GM21423 (cell line): Measurements from ENCODE around the gene ANKRD23.
"Not testable (repeated sequence)": the region's sequence is repeated elsewhere in the genome, so short reads cannot be mapped to it uniquely, and the experiment has no call there.

Experiments
- ATAC-seq: cut with Tn5 transposase; IDR thresholded peaks from one replicate; pipeline ENCODE4 v1.9.1; 2021; ENCODE audit warnings: mild to moderate bottlenecking, moderate library complexity; ENCODE audit not compliant: unreplicated experiment

The ANKRD23 gene

DNA sequence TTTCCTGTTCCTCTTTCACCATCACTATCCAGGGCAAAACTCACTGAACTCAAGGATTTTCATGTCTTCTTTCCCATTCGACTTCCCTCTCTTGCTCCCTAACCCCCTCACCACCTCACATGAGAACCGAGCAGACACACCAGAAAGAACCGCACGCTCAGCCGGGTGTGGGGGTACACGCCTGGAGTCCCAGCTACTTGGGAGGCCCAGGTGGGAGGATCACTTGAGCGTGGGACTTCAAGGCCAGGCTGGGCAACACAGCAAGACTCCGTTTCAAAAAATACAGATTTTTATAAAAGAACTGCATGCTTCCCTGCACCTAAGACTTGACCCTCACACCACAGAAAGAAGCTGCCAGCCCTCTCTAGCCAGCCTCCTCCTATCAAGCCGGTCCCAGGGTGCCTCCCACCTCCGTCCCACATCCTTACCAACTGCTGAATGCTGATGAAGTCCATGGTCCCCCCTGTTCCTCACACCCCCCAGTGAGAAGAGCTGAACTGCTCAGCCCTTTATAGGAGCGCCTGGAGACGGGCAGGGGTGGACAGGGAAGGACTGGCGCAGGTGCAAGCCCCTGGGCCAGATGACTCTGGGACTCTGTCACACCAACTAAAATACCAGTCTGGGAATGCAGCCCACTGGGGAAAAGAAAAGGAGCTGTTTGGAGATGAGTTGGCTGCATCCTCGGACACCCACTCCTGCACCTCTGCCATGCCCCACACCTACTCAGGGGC lies at the start of gene ANKRD23:
ANKRD23 (minus strand) TSS at position 484 of the 731 bp plus-strand sequence; CDS start at position 455, 29 bp downstream.
- ATAC-seq: no peak

DNA sequence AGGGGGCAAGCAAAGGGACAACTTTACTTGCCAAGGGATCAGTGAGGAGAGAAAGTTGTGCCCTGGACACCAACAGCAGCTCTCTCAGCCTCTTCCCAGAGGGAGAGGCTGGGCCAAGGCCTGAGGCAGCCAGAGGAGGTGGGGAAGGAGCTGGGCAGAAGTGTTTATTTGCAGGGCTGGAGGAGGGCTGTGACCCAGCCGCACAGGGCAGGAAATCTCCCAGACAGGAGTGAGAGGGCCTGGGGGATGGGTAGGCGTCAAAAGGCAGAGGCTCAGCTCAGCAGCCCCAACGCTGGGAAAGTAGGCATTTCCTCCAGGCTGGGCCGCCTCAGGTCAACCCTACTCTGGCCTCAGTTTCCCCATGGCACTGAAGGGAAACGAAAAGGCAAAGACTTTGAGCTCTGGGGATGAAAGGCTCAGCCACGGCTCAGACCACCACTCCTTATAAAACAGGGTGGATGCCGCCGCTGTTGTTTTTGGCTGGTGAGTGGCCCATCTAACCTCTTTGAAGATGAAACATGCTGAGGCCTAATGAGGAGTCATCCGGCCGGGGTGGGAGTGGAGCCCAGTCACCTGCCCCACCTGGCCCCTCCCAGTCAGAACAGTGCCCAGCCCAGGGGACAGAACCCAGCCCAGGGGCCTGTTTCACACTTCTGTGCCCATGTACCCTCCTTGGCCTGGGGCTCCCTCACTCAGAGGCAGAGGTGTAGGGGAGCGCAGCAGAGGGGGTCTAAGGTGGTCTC lies 47.9 kb upstream of the ANKRD23 start:
- no peak for ATAC-seq

DNA sequence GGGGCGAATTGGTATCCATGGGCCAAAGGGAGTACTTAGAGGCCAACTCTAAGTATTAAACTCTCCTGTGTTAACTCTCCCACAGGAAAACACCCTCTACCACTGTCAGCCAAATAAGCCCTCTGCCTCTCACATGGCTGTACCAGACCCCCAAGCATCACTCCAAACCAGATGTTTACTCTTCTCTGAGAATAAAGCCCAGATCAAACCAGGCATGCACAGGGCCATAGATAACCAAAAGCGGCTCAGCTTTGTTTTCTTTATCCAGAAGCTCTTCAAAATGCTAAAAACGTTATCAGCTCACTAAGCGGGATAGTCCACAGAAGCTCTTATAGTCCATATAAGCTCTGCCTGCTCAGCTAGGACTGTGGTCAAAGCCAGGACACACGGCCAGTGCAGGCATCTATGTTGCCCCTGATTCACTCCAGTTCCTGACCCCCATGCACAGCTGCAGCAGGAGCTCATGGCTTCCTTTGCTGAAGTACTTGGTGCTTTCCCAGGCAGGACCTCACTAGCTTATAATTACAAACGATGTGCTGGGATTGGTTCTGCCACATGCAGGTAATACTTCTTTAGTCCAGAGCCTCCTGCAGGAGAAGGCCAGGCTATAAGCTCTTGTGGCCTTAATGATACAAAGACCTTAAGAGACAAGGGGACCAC lies 47.0 kb upstream of the ANKRD23 start:
- no peak for ATAC-seq

DNA sequence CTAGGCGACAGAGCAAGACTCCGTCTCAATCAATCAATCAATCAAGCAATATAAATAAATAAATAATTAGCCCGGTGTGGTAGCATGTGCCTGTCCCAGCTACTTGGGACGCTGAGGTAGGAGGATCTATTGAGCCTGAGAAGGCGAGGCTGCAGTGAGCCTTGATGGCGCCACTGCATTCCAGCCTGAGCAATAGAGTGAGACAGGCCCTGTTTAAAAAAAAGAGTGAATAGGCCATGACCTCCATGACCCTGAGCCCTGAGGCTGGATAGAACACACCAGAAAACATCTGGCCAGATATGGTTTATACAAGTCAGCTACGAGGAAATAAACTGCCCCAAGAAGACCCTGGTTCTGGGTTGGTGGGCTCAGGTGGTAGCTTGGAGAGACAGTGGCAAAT lies 46.4 kb upstream of the ANKRD23 start:
- no peak for ATAC-seq

DNA sequence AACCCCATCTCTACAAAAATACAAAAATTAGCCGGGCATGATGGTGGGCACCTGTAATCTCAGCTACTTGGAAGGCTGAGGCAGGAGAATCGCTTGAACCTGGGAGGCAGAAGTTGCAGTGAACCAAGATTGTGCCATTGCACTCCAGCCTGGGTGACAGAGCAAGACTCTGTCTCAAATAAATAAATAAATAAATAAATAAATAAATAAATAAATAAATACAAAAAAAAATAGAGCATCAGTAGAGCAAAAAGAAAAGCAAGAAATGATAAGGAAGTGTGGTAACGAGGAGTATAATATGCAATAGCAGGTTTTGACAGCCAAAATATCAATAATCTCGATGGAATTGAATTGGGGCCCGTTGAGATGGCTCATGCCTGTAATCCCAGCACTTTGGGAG lies 45.7 kb upstream of the ANKRD23 start:
- ATAC-seq: not testable (repeated sequence)

DNA sequence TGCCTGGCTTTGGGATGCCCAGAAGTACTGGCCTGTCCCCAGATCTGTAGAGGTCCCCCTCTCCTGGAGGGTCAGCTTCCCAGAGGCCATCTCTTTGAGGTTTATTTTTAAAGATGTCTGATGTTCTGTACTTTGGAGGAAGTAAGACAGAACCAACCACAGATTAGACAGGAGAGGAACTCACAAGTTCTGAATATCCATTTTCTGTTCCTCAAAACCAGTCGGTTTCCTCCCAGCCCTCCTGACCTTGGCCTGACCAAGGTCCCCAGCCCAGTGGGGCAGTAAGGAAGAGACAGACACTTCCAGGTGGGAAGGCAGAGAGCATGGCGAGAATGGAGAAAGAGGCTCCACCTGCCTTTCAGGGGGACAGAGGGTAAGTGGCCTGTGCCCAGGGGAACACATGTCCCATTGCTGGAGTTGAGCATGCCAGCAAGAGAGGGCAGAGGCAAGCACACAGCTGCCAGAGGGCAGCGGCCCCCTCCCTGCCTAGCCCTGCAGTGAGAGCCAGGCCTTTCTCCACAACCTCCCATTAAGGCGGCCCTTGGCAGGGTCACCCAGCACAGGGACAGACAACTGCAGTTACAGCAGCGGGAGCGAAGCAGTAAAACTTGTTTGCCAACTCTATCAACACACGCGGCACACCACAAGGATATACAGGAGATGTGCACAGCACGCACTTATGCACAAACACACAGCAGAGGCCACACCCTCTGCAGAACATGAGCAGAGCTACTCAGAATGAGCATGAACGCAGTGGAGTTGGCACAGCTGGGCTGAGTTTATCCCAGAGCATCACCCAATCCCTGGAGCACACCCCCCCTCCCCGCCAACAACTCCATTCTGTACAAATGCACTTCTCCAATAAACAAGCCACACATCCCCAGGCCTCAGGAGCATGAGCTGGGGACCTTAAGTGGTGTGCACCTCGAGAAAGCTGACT lies 44.5 kb upstream of the ANKRD23 start:
- no peak for ATAC-seq

DNA sequence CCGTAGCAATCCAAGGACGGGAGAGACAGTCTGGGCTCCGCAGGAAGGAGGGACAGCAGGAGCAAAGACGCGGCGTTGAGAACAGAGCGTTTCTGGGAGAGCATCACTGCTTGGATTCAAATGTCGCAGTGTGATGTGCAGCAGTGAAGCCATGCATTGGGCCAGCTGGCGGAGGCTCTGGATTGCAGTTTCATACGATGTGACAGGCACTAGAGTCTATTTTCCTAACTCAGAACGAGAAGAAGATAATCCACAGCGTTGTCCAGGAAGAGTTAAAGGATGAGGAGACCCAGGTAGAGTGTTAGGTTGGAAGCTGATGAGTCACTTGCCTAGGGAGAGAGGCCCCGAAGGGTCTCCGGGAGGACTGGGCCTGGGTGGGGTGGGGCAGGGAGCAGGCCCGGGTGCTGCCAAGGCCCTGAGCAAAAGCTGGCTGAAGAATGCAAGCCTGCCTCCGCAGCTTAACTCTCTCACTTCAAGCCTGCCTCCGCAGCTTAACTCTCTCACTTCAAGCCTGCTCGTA lies 43.7 kb upstream of the ANKRD23 start:
- no peak for ATAC-seq

DNA sequence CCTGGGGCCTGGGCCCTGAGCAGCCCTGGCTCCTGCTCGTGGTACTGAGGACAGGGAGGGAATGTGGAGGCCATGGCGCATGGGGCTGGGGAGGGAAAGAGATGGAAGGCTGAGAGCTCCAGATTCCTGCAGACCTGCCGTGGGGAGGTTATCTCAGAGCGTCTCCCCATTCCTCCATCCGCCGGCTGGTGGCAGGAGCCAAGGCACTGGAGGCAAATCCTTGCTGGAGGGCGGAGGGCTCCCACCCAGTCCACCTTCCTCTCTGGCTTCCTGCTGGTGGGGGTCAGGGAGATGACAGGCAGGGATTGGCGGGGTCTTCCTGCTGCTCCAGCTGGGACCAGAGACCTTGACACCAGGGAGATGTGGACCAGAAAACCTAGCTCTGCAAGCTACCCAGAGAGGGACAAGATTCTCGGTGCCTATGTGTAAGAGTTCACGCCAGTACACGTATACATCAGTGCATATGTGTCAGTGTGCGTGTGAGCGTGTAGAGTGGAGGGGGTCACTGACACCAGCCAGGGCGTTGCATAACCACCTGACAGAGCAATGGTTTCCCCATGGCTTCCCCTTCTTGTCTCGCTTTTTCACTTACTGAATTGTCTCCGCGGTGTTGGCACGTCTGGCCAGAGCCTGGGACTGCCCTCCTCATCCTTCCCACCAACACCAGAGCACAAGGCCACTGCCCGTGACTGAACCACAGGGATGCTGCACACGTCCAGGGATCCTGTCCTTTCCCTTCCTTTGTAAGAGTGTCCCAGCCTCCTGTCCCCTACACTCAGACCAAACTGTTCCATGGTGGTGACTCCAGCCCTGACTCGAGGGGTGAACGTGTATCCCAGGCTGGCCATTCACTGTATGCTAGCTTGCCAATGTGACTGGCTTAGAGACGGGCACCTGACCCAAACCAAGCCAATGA lies 41.9 kb upstream of the ANKRD23 start:
- ATAC-seq: no peak

DNA sequence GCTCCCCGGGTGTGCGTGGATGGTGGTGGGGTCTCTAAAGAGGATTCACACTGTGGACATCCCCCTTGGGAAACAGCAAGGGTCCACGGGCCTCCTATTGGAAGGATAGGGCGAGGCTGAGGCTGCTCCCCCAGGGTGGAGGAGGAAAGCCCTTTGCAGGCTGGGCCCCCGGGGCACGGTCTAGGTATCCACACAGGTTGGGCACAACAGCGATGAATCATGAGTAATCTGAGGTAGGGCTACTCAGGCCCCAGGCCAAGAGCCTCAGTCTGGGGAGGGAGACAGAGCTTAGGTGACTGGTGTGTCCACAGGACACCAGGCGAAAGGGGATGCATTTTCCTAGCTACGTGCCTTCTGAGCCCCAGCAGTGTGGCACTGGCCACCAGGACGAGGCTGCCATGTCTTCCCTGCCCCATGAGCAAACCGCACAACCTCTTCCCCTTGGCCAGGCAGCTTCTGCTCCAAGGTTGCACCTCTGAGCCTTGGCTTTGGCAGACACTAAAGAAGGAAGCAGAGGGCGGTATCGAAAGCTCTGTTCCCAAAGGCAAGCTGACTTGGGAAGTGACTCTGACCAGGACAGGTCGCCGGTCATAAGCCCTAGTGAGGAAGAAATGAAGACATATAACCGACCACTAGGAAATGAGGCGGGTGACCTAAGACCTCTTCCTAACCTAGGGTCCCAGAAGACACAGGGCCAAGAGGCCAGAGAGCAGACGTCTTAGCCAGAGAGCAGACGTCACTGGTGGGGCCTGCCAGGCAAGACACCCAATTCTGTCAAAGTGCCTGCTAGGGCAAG lies 40.7 kb upstream of the ANKRD23 start:
- no peak for ATAC-seq

DNA sequence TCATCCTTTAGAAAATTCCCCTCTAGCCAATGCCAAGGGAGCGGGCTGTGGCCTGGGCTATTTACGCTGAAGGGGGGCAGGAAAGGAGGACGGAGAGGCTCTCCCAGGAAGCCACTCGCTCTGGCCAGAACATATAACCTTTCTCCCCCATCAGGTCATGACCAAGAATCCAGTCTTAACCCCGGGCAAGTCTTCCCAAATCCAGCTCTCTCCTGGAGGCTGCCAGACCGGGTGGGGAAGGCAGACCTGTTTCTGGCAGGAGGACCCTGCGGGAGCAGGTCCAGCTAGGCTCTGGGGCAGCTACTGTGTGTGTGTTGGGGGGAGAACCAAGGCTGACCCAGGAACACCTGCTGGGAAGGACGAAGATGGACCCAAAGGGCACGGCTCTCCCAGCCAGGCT lies 39.5 kb upstream of the ANKRD23 start:
- ATAC-seq: no peak

DNA sequence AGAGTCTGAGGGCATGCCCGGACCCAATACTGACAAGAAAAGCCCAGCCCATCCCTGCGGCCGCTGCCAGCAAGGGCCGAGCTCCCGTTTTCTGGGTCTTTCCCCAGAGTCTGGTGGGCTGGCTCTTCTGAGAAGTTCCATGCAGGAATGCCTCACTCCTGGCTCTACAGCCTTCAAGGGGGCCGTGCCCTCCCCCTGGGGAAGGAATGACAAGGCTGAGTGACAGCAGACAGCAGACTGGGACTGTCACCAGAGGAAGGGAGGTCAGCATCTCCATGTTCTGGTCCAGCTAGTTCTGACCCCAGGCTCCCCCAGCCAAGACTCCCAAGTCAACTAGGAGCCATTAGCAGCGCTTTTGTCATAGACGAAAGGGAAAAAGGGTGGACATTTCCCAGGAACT lies 39.1 kb upstream of the ANKRD23 start:
- no peak for ATAC-seq

DNA sequence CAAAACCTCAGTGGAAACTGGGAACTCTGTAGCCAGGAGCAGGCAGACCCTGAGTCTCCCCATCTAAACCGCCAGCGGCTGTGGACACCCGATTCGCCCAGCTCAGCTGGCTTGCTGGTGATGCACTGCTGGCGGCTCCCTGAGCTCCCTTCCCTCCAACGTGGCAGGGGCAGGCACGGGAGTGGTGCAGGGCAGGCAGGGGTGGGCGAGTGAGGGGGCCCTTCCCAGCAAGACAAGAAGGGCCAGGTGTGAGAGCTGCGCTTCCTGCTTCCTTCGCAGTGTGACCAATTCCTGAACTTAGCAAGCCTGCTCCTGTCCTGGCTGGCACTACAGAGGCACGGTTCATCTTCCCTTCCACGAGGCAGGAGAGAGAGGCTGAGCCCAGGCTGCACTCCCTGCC lies 38.4 kb upstream of the ANKRD23 start:
- ATAC-seq: no peak

DNA sequence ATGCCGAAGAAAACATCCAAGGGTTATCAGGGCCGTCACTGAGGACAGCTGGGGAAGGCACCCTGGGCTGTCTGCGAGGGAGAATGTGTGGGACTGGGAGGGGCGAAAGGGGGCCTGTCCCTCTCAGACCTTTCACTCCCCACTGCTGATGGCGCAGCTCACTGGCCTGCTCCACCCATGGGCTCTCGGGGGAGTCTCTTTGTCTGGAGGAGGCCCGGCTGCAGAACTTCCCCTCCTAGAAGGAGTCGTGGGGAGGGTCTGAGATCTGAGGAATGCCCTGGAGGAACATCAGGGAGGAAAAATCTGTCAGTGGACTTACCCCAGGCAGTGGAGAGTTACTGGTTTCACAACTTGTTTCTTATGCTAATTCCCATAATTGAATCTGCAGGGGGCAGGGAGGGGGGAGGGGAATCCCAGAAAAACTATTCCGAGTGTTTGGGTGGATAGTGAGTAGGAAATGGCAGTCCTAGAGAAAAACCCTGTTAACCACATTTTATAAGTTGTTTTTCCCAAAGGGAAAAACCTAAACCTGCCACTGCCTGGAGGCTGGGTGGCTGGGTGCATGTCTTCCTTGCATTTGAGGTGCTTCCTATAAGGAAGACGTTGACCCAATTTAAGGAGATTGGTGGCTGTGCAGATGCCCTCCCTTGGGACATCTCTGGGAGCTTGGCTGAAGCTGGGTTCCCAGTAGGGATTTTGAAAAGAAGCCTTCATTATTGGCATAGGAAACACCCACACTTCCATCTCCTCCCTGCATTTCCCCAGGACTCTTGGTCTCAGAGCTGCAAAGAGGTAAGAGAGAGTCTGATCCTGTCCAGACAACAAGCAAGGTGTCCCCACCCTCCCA lies 37.8 kb upstream of the ANKRD23 start:
- no peak for ATAC-seq

DNA sequence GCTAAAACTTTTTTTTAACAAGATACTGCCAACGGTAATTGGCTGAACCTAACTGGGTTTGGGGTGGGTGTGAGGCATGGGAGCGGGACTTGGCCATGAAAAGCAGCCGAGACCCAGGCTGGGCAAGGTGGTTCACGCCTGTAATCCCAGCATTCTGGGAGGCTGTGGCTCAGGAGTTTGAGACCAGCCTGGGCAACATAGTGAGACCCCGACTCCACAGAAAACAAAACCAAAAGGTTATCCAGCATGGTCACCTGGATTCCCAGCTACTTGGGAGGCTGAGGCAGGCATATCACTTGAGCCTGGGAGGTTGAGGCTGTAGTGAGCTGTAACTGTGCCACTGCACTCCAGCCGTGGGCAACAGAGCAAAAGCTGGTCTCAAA lies 37.1 kb upstream of the ANKRD23 start:
- ATAC-seq: no peak

DNA sequence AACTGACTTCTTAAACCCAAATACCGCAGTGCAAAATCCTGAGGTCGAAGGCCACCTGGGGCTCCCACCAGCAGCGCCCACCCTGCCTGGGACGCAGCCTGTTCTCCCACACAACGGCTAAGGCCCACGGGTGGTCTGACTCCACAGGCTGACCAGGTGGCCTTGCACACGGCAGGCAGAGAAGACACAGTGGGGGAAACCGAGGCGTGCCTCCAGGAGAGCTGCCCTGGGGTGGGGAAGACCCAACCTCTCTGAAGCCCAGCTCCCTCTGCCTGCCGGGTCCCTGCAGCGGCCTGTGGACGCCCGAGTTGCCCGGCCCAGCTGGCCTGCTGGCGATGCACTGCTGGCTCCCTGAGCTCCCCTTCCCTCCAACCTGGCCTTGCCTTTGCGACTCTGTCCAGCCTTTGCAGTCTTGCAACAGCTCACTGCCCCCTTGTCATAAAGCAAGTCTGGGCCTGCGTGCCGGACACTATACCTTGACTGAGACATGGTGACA lies 35.8 kb upstream of the ANKRD23 start:
- ATAC-seq: no peak

DNA sequence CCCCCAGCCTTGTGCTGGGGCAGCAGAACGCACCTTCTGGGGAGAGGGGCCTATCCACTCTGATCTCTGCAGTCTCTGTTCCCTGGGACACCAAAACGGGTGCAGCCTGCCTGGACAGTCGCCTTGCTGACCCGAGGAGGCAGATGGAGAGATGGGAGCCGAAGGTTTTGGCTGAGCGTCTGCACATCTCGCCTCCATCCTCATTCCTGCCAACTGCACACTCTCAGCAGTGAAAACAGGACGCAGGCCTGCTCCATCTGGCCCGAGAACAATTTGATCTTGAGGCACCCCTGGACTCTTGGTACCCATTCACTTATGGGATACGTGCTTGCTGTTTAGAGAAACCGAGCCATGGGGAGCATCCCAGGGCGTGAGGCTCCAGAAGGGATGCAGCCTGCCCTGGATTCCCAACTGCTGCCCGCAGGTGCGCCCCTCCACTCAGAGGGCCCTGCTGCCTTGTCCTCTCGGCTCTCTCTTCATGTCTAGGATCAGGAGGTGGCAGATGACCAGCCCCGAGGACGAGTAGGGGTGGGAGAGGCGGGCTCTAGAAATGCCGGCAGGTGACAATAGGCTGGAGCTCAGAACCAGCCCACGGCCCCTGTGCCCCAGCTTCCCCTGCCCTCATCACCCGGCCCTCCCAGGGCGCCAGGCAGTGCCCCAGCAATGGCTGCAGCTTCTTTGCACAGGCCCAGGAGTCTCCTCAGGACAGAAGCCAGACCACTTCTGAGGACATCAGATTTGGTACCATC lies 35.1 kb upstream of the ANKRD23 start:
- ATAC-seq: no peak

DNA sequence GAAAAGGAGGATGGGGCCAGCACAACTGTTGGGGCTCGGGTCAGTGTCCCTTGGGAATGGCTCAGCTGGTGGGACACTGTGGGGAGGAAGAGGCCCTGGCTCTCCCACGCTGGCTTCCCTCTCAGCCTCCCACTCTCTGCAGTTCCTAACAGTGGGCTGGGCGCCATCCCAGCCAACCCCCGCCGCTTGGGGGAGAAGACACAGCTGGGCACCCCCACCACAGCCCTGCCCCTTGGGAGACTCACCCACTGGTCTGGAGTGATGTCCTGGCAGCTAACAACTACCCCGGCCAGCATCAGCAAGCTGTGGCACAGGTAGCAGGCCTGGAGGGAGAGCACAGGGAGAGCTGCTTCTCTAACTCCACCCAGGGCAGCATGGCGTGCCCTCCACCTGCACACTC lies 34.4 kb upstream of the ANKRD23 start:
- no peak for ATAC-seq
